Left colon (tissue), 2 donors: ENCODE data around the gene CACNA1I. TPM values are rescaled to one million over a fixed set of nuclear protein-coding genes. Genes with fewer than 3 reads are reported as not detected.

Experiments used
- ATAC-seq: fragments of 200-7000 bp; cut with Tn5 transposase; one replicate; pipeline ENCODE4 v1.9.1; 2020; ENCODE audit warnings: mild to moderate bottlenecking, moderate library complexity
- DNase-seq, 2 donors: peaks; one replicate each; pipeline ENCODE4 v3.0.0-alpha.2; 2020
- intact Hi-C, 2 donors: fragments of 100-400 bp; cut with DNase I in 1 of 2; cut with micrococcal nuclease in 1 of 2; formaldehyde crosslinking; loops; one replicate each; pipeline versions ENCODE4 v1.11.2 to v1.14.0; 2022; cut with DNase I, micrococcal nuclease
- total RNA-seq, 2 donors: library from RNA; stranded (reverse); fragmentation: NEBNext Ultra II Directional; extraction: Animal tissue kit (Norgen Biotek cat#: 25700); gene quantifications; one replicate each; pipeline ENCODE4 v1.2.1, GENCODE V29; 2021
- donor health status: DM: no; HTN: no; CAD: no.
- donor health status: DM: yes; HTN: yes; CAD: no.

The CACNA1I gene
- total RNA-seq, 2 donors from 2014 or later = 0.18 to 0.31 TPM

DNA sequence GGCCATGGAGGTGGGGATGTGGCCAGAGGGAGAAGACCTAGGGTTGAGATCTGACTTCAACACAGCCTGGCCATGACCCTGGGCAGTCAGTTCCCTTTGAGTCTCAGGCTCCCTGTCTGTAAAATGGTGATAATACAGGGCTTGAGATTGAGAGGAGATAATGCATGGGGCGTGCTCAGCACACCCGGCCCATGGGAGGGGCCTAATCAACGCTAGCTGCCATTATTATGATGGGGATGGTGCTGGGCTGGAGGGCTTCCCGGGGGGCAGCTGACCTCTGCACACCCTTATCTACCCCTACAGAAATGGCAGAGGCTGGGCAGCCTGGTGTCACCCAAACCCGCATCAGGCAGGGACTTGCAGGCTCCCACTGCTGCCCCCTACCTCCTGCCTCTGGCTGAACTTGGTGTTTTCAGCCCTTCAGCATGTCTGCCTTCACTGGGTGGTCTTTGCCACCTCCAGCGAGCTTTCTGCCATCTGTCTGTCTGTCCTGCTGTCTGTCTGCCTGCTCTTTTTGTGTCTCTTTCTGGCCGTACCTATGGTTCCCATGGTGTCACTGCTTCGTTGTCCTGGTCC is 84.5 kb downstream of the CACNA1I start:
- DNase-seq (no peak), ATAC-seq (no peak)
- intact Hi-C loops = no loop called here

DNA sequence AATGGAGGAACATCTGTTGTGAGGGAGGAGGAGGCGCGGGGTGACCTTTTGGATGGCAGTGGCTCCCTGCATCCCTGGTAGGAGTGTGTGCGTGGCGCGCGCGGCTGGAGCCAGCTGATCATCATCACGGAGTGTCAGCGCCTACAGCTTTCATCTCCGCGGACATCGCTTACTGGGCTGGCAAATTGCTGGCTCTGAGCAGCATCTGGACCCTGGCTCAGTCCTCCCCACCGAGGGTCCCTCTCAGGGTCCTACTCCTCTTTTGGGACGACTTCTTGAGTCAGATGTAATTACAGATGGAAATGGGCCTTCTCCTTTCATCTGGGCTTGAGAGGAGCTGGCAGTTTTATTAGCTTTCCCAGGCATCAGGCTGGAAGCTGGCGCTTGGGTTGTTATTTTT is 85.3 kb downstream of the CACNA1I start:
- no peak for DNase-seq
- no peak for ATAC-seq
- intact Hi-C loops = no loop called here

DNA sequence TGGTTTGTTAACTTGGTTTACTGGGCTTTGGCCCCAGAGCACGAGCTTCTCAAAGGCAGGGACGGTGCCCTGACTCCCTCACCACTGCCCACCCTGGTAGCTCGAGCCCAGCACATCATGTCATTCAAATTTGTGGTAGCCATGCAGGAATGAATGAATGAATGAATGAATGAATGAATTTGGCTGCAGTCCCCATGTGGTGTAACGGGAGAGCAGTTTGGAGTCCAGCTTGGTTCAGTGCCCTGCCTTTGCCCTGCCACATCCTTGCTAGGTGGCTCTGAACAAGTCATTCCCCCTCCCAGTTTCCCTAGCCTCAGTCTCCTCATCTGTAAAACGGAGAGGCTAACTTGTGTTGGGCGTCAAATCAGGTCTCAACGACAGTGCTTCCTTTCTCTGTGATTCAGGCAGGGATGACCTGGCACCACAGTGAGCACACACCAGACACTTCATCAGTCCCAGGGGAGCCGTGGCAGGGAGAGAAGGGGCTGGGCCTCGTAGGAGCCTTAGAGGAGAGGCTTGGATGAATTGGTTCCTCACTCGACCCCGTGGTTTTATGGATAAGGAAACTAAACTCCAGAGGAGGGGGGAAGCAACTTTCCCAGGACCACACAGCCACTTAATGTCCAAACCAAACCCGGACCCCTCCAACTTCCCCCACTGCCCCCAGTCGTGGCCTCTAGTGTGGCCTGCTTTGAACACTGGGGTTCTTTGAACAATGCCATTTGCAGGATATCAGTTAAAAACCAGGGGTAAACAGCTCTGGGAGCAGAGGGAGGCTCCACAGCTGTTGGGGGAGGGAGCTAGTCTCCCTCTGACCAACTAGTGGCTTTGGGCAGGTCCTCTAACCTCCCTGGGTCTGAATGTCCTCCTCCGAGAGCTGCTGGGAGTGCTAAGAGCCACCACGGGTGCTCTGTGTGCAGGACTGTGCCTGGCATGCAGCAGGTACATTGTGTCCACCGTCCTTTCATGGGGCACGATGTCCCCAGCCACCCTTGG is 86.2 kb downstream of the CACNA1I start:
- intact Hi-C loops = no loop called here
- no peak for DNase-seq
- no peak for ATAC-seq

DNA sequence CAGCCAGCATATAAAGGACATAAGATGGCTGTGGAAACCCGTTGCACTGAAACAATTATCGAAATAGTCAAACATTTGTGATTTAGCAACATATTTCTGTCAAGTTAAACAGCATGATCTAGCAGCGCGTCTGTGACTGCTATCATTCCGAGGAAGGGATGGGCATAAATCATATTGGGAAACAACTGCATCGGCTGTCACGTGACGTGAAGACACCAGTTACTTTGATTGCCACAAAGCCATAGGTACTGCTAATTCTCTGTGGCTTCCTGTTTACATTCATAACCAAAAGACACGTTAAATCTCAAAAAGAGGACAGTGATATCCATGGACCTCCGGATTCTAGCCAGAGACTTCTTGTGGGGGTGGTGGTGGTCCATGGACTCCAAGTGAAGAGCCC is 87.8 kb downstream of the CACNA1I start:
- DNase-seq (no peak), ATAC-seq (no peak)
- intact Hi-C loops = no loop called here

DNA sequence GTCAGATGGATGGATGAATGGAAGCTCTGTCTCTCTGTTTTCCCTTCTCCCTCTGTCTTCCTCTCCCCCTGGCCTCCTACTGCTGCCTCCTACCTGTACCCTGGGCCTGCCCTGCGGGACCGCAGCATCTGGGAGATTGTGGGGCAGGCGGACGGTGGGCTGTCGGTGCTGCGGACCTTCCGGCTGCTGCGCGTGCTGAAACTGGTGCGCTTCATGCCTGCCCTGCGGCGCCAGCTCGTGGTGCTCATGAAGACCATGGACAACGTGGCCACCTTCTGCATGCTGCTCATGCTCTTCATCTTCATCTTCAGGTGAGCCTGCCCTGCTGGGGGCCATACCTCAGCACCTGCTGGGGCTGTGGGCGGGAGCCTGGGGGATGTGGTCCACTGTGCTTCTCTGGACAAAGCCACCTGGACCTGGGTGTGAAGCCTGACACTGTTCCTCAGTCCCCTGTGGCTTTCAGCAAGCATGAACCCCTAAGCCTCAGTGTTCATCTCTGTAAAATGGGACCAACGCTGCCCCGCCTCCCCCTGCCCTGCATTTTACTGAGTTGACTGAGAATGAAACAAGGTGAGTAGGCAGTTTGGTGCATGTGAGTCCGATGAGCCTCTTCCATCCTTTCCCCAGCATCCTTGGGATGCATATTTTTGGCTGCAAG is 88.4 kb downstream of the CACNA1I start:
- intact Hi-C loops = no loop called here
- ATAC-seq (no peak), DNase-seq (no peak)

DNA sequence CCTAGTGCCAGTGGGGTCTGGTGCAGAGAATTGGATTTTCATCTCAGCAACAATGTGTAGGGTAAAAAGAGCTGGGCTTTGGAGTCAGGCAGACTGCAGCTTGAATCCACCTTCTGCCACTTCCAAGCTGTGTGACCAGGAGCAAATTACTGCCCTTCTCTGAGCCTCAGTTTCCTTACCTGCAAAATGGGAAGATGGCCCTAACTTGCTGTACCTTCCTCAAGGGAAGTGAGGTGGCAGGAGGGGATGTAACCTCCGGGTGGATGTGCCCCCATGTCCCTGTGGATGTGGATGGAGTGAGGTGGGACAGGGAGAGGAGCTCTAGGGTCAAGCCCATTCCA is 90.9 kb downstream of the CACNA1I start:
- DNase-seq = no peak
- intact Hi-C loops = no loop called here
- no peak for ATAC-seq

DNA sequence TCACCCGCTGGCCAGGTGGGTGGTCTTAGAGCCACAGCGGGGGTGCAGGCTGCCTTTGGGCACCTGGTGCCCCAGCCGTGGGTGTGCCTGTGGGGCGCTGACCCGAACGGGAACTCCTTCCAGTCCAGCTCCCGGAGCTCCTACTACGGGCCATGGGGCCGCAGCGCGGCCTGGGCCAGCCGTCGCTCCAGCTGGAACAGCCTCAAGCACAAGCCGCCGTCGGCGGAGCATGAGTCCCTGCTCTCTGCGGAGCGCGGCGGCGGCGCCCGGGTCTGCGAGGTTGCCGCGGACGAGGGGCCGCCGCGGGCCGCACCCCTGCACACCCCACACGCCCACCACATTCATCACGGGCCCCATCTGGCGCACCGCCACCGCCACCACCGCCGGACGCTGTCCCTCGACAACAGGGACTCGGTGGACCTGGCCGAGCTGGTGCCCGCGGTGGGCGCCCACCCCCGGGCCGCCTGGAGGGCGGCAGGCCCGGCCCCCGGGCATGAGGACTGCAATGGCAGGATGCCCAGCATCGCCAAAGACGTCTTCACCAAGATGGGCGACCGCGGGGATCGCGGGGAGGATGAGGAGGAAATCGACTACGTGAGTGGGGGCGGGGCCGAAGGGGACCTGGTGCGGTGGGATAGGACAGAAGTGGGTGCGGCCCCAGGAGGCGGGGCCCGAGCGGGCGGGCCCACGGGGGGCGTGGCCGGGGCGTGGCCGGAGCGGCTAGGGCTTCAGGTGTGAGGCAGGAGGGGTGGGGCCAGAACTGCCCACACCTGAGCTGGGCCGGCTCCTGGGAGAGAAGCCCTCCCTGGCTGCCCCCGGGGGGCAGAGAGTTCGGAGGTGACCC is 91.5 kb downstream of the CACNA1I start:
- intact Hi-C loops = no loop called here
- peak; percentile 83 for ATAC-seq
- DNase-seq = peak; percentile 54 to 77

DNA sequence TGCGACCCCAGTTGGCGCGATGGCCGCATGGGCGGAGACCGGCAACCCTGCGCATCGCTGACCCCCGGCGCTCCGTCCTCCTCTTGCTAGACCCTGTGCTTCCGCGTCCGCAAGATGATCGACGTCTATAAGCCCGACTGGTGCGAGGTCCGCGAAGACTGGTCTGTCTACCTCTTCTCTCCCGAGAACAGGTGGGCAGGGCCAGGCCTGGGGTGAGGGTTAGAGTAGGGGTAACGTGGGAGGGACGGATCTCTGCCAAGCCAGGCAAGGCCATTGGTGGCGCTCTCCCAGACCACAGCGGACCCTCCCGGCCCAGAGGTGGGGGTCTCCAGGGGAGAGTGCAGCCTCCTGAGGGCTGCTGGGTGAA is 92.1 kb downstream of the CACNA1I start:
- intact Hi-C loops = no loop called here

DNA sequence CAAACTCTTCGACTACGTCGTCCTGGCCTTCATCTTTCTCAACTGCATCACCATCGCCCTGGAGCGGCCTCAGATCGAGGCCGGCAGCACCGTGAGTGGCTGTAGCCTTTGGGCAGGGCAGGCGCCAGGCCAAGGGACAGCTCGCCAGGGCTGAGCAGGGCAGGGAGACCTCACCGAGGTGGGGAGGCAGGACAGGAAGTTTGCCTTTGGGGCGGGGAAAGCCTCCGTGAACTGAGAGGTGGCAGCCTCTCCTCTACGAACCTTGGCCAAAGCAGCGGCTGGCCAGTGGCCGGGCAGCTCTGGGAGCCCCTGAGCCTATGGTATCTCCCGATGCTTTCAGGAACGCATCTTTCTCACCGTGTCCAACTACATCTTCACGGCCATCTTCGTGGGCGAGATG is 93.2 kb downstream of the CACNA1I start:
- peak; percentile 77 for ATAC-seq
- intact Hi-C loops = no loop called here
- DNase-seq = peak; percentile 45 to 58

More for the DNA sequence above, 92.1 kb downstream of the CACNA1I start:
- ATAC-seq = peak; percentile 33
- no peak for DNase-seq

DNA sequence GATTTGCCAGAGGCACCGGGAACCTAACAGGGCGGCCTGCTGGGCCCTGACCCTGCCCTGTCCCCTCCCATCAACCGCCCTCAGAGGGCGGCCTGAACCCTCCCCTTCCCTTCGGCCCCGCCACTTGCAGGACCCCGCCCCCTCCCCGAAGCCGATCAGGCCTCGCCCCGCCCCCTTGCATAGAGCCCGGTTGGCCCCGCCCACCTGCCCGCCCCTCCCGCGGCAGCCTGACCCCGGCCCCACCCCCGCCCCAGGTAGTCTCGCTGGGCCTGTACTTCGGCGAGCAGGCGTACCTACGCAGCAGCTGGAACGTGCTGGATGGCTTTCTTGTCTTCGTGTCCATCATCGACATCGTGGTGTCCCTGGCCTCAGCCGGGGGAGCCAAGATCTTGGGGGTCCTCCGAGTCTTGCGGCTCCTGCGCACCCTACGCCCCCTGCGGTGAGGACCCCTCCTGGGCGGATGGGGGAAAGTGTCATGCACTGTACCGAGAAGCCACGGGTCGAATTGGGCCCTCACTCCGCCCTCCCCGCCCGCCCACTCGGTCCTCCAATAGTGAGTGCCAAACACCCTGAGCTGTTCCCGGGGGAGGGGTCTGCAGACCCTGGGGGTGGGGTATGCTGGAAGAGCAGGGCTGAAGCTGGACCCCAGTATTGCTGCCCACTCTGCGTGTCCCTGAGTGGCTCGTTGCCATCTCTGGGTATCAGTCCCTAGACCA is 94.1 kb downstream of the CACNA1I start:
- peak; percentile 58 for ATAC-seq
- intact Hi-C loops = no loop called here

DNA sequence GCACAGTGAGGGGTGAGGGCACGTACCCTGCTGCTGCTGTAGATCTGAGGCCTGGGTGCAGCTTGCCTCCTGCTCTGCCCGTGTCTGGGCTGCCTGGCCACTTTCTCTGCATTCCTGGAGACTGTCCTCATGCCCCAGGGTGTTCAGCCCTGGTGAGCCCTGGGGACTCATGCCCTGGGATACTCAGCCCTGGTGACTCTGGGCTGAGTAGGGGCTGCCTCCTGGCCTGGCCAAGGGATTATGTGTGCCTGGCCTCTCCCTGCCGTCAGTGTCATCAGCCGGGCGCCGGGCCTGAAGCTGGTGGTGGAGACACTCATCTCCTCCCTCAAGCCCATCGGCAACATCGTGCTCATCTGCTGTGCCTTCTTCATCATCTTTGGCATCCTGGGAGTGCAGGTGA is 94.7 kb downstream of the CACNA1I start:
- no peak for ATAC-seq
- intact Hi-C loops = no loop called here
- no peak for DNase-seq

More for the DNA sequence above, 94.1 kb downstream of the CACNA1I start:
- peak; percentile 30 for DNase-seq

DNA sequence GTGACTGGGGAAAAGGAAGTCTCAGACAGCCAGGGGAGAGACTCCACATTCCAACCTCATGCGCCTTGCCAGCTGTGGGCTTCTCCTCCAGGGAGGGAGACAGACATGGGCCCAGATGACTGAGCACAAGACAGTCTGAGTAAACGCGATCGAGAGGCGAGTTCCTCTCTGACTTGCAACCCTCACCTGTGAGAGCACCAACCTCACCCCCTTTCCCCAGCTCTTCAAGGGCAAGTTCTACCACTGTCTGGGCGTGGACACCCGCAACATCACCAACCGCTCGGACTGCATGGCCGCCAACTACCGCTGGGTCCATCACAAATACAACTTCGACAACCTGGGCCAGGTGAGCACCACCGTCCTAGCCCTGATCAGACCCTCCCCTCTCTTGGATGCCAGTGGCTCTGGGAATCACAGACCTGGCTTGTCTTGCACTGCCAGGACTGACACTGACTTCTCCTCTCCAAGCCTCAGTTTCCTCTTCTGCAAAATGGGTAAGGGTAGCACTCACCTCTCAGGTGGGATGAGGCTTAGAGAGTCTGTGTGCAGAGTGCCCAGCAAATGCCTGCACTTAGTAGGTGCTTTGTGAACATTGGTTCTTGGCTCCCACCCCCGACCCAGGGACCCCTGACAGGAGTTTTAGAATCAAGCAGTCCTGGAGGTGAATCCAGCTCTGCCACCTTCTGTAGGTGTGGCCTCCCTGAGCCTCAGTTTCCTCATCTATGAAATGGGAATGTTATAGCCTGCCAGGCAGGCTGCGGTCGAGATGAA is 95.3 kb downstream of the CACNA1I start:
- intact Hi-C loops = no loop called here
- ATAC-seq (no peak), DNase-seq (no peak)

DNA sequence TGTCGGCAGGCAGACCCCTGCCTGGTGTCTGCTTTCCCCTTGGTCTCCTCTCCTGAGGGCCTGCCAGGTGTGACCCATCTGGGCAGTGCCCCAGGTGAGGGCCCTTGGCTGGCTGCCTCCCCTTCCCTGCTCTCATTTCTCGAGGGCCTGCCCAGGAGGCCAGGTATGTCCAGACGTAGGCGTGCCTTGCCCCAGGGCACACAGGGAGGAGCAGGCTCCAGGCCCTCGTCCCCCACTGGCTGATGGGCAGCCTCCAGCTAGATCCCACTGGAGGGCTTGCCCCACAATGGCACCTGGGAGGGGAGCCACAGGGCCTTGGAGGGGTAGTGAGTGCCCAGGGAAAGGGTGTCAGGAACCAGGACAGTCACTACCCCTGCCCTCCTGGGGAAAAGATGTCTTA is 95.9 kb downstream of the CACNA1I start:
- ATAC-seq (no peak), DNase-seq (no peak)
- intact Hi-C loops = no loop called here

DNA sequence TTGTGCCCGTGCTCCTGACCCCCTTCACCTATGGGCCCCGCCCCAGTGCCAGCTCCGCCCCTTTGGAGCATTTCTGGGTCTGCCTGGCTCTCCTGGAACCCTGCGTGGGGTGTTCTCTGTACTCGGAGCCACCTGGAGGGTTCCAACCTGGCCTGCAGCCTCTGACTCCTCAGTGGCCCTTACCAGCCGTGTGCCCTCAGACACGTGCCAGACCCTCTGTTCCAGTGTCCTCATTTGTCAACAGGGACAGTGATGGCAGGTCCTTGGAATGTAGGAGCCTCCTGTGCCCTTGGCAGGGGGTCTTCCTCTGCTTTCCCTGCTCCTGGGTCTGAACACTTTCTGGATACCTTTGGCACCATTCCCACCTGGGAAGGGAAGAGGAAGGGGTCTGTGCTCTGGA is 96.4 kb downstream of the CACNA1I start:
- DNase-seq (no peak), ATAC-seq (no peak)
- intact Hi-C loops = no loop called here

DNA sequence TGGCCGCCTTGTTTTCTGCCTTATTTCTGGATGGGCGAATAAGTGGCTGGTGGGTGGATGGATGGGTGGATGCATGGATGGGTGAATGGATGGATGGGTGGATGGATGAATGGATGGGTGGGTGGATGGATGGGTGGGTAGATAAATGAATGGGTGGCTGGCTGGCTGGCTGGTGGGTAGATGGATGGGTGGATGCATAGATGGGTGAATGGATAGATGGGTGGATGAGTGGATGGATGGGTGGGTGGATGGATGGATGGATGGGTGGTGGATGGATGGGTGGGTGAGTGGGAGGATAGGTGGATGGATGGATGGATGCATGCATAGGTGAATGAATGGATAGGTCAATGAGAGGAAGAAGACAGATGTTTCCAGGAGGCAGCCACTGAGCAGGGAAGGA is 98.9 kb downstream of the CACNA1I start:
- ATAC-seq (no peak), DNase-seq (no peak)
- intact Hi-C loops = no loop called here

DNA sequence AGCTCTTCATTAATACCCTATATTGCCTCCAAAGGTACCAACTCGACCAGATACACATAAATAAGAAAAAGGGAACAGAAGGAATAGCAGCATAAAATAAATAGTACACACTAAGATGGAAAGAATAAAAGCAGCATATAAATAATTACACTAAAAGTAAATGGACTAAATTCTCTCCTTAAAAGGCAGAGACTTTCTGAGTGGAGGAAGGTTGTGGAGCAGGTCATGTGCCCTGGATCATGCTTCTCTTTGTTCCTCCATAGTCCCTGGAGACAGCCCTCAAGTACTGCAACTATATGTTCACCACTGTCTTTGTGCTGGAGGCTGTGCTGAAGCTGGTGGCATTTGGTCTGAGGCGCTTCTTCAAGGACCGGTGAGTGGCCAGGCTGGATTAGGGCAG is 101.4 kb downstream of the CACNA1I start:
- DNase-seq (no peak), ATAC-seq (no peak)
- intact Hi-C loops = no loop called here

DNA sequence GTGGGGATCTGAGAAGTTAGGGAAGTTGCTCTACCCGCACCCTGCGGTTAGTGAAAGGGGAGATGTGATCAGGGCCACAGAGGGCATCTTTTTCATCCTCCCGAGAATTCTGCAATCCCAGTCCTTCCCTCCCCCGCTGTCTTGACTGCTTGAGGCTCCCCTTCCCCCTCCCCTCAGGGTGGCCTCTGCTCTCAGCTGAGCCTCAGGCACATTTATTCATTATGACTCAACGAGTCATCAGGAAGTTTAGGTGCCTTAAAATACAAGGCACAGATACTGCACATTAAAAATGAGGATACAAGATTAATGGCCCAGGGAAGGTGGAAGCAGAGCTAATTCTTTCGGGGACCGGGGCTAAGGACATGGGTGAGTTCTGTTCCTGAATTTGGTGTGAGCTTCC is 104.0 kb downstream of the CACNA1I start:
- intact Hi-C loops = no loop called here
- ATAC-seq (no peak), DNase-seq (no peak)

DNA sequence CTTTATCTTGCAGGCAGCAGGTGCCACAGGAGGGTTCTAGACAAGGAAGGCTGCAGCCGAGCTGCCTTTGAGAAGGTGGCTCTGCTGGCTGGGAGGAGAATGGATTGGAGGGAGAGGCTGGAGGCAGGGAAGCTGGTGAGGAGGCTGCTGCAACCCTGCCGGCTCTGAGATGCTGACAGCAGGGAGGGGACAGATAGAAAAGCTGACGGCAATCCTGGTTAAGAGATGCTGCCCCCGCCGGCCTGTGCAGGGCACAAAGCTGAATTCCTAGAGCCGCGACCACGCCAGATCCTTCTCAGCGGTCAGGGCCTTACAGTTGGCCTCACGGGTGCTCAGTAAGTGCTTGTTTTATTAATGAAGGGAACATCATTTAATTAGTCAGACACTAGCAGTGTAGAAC is 105.4 kb downstream of the CACNA1I start:
- ATAC-seq (no peak), DNase-seq (no peak)
- intact Hi-C loops = no loop called here
